Ovary (tissue), 9 donors: ENCODE data around the gene EXOC6B. TPM values are rescaled to one million over a fixed set of nuclear protein-coding genes. Genes with fewer than 3 reads are reported as not detected.

Experiments
- DNase-seq, 5 donors: peaks; one replicate each; pipeline ENCODE4 v3.0.0-alpha.2; 2019 to 2020
- H3K27ac ChIP-seq, 2 donors: fragments of 200-600 bp; one replicate each; pipeline versions ENCODE4 v1.5.1 to v1.8.0; 2019 to 2022
- H3K27me3 ChIP-seq: fragments of 200-600 bp; one replicate; pipeline ENCODE4 v1.8.0; 2022
- H3K36me3 ChIP-seq: fragments of 200-600 bp; sonication (generic); one replicate; pipeline ENCODE4 v1.5.1; 2019
- H3K4me1 ChIP-seq: one replicate; pipeline ENCODE4 v1.8.1; 2013; ENCODE audit warnings: mild to moderate bottlenecking, moderate library complexity; ENCODE audit not compliant: insufficient read depth
- H3K4me3 ChIP-seq: fragments of 200-600 bp; sonication (generic); one replicate; pipeline ENCODE4 v1.5.1; 2017
- H3K9me3 ChIP-seq, 2 donors: fragments of 200-600 bp in 1 of 2; sonication (generic) in 1 of 2; one replicate each; pipeline versions ENCODE4 v1.5.1 to v1.8.1; 2013 to 2019; ENCODE audit warnings: mild to moderate bottlenecking in 1 of 2, moderate library complexity in 1 of 2
- EP300 ChIP-seq: sonication (generic); formaldehyde crosslinking; IDR thresholded peaks from one replicate; pipeline ENCODE4 v1.6.1; 2017; ENCODE audit warnings: antibody characterized with exemption
- POLR2A ChIP-seq: fragments of 450-650 bp; IDR thresholded peaks from one replicate; pipeline ENCODE4 v1.6.1; 2017; ENCODE audit warnings: antibody characterized with exemption, mild to moderate bottlenecking, moderate library complexity
- WGBS, 3 donors: extraction: QIAGEN DNeasy Blood & Tissue Kit in 1 of 3; methylation state at CpG; one replicate each; pipeline versions ENCODE4 v1.1.5 to v1.1.7; 2013 to 2017; 5-methylcytosine and 5-hydroxymethylcytosine counted together
- intact Hi-C, 4 donors: fragments of 100-400 bp; cut with DNase I; formaldehyde crosslinking; loops; one replicate each; pipeline versions ENCODE4 v1.11.0 to v1.15.1; 2022 to 2023
- polyA plus RNA-seq, 2 donors: library from polyadenylated mRNA; stranded (reverse); fragments of 200-250 nt in 1 of 2; fragments of 350-450 nt in 1 of 2; fragmentation: Illumina TruSeq in 1 of 2; extraction: RNeasy Lipid Tissue Mini Kit (QIAGEN cat#74804) in 1 of 2; gene quantifications; one replicate each; pipeline ENCODE4 v1.2.3, GENCODE V29; 2013 to 2014
- total RNA-seq, 7 donors: library from RNA; depleted of rRNA in 2 of 7; stranded (reverse); fragments of >200 nt in 2 of 7; fragmentation: NEBNext Ultra II Directional in 3 of 7; extraction: Animal tissue kit (Norgen Biotek cat#: 25700) in 3 of 7; gene quantifications; one replicate each; pipeline versions ENCODE4 v1.1.0 to v1.2.4, GENCODE V29; 2016 to 2023
- TF ChIP-seq, protein P1 (sequence below), 3 donors: fragments of 450-650 bp in 2 of 3; fragments of 200-600 bp in 1 of 3; IDR thresholded peaks; one replicate each; pipeline versions ENCODE4 v1.5.1 to v1.8.0; 2016 to 2022; ENCODE audit warnings: antibody characterized with exemption in 3 of 3, mild to moderate bottlenecking in 1 of 3
- donor health status: DM: no; HTN: no; CAD: no; lungs with moderate emphysema.
- donor health status: DM: no; HTN: no; CAD: no.
- donor health status: Bipolar disorder and iron deficiency.
- donor health status: DM: yes; HTN: yes; CAD: no.
- donor health status: DM: no; HTN: no; CAD: no.
- donor health status: DM: yes; HTN: yes; CAD: no.

Gene EXOC6B
- total and polyA plus RNA-seq, 9 donors, result 11.9 to 84.9 (median 57.8) TPM

DNA sequence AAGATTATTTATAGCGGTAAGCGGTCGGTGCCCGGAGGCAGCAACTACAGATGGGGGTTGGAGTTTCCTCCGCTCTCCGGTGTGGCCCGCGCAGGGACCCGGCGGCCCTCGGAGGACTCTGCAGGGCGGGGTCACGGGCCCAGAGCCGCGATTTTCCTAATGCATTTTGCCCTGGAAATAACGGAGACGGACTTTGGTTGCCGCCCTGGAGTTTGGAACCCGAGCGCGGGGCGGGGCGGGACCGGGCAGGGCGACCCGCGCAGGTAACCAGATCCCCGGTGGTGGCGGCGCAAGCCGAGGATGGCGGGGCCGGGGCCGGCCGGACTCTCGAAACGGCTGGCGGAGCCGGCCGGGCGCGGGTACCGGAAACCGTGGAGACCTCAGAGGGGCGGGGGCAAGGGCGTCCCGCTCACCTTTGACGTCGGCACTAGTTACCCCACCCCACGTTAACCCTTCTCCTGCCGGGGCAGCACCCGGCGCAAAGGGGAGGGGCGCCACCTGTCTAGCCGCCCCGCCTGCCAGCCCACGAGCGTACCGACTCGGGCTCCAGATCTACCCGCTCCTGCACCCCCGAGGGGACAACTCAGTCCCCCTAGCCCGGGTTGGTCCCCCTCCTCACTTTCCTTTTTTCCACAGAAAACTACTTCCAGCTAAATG lies 681.1 kb downstream of the EXOC6B start:
- WGBS, 3 donors, result 1% methylated on average over 43 to 63 of the region's 63 CpGs
- H3K36me3 ChIP-seq, result no peaks in the 10 kb centered on the region
- peak overlapping the region; percentile 24 for H3K4me3 ChIP-seq
- no peaks in the 10 kb centered on the region for H3K9me3 ChIP-seq
- H3K4me1 ChIP-seq, result peaks cover 10% of the 10 kb centered on the region
- TF ChIP-seq EP300 (no peak), POLR2A (no peak)
- TF ChIP-seq, protein P1, sequence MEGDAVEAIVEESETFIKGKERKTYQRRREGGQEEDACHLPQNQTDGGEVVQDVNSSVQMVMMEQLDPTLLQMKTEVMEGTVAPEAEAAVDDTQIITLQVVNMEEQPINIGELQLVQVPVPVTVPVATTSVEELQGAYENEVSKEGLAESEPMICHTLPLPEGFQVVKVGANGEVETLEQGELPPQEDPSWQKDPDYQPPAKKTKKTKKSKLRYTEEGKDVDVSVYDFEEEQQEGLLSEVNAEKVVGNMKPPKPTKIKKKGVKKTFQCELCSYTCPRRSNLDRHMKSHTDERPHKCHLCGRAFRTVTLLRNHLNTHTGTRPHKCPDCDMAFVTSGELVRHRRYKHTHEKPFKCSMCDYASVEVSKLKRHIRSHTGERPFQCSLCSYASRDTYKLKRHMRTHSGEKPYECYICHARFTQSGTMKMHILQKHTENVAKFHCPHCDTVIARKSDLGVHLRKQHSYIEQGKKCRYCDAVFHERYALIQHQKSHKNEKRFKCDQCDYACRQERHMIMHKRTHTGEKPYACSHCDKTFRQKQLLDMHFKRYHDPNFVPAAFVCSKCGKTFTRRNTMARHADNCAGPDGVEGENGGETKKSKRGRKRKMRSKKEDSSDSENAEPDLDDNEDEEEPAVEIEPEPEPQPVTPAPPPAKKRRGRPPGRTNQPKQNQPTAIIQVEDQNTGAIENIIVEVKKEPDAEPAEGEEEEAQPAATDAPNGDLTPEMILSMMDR (IDR thresholded peaks at IDR 0.05), result no peak
- H3K27ac ChIP-seq, result no peak overlapping the region
- intact Hi-C loops, result loop anchor here in 3 of 4 donors (5.0 to 10.0 kb wide), 3 partner anchors 342 to 597 kb away; no protein-coding TSS in a partner anchor
- DNase-seq, result peak in 3 of 5 donors; percentile 39 to 62 (median 60)
- no peaks in the 10 kb centered on the region for H3K27me3 ChIP-seq

DNA sequence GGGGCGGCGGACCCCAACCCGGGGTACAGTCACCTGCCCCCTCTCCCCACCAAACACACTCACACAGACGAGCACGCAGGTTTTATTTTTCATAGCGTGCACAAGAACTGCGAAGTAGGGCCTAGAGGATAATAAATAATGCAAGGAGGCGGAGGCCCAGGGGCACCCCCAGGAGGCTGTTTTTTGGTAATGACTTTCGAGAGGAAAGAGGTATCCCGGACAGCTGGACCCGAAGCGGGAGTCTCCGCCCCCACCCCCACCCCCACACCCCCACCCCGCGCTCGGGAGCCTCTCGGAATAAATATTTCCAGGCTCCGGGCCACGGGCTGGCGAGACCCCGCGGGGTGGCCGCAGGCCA lies 681.6 kb downstream of the EXOC6B start:
- intact Hi-C loops, result loop anchor here in 1 of 4 donors (10.0 kb wide), 1 partner anchor 591 kb away; no protein-coding TSS in a partner anchor
- DNase-seq, result peak in 2 of 5 donors; percentile 7 to 47
- H3K4me3 ChIP-seq, result peak overlapping the region; percentile 24

DNA sequence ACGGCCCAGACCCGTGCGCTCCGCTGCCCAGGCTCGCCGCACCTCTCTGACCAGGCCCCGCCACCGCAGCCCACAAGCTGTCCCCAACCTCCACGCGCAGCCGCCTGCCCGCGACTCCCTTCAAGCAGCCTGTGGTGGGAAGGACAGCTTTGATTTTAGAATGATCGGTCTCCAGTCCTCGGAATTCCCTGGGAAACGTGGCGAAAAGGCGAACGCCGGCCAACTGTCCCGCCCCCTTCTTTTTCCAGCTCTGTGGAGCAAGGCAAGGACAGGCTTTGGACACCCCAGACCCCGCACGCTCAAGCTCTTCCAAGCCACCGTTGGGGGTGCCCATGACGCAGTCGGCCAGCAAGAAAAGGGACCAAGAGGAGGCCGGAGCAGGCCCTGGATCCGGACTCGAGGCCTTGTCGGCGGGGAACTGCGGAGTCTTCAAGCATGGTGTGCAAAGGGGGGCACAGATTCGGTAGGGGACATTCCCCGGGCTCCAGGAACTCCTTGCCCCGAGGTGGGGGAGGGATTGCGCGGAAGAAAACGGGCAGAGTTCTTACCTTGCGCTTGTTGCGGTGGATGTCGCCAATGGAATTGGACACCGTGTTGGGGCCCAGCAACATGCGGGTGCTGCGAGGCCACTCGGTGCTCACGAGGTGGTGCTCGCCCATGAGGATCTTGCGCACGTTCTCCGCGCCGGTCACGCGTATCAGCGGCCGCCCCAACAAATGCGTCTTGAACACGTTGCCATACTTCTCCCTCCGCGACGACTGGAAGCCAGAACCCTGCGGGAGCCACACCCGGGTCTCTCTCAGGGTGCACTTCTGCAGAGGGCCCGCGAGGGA lies 682.2 kb downstream of the EXOC6B start:
- 37 to 42% (median 41%) methylated on average over 57 to 65 of the region's 65 CpGs for WGBS, 3 donors
- Histone ChIP-seq H3K36me3 (no peaks in the 10 kb centered on the region), H3K27me3 (no peaks in the 10 kb centered on the region), H3K27ac (no peak overlapping the region), H3K9me3 (no peaks in the 10 kb centered on the region), H3K4me3 (peak overlapping the region; percentile 26), H3K4me1 (peaks cover 9% of the 10 kb centered on the region)
- no peak for TF ChIP-seq EP300
- TF ChIP-seq POLR2A, result no peak
- TF ChIP-seq, protein P1 (IDR thresholded peaks at IDR 0.05), result no peak
- peak in 2 of 5 donors; percentile 21 to 46 for DNase-seq
- intact Hi-C loops, result loop anchor here in 1 of 4 donors (10.0 kb wide), 1 partner anchor 591 kb away; no protein-coding TSS in a partner anchor

More for the DNA sequence above, 681.6 kb downstream of the EXOC6B start:
- no peaks in the 10 kb centered on the region for H3K36me3 ChIP-seq
- WGBS, 3 donors, result 10 to 21% (median 11%) methylated on average over 23 of the region's 23 CpGs
- TF ChIP-seq POLR2A (no peak), EP300 (no peak)
- TF ChIP-seq, protein P1 (IDR thresholded peaks at IDR 0.05), result no peak
- peaks cover 9% of the 10 kb centered on the region for H3K4me1 ChIP-seq
- H3K27me3 ChIP-seq, result no peaks in the 10 kb centered on the region
- no peaks in the 10 kb centered on the region for H3K9me3 ChIP-seq
- no peak overlapping the region for H3K27ac ChIP-seq

DNA sequence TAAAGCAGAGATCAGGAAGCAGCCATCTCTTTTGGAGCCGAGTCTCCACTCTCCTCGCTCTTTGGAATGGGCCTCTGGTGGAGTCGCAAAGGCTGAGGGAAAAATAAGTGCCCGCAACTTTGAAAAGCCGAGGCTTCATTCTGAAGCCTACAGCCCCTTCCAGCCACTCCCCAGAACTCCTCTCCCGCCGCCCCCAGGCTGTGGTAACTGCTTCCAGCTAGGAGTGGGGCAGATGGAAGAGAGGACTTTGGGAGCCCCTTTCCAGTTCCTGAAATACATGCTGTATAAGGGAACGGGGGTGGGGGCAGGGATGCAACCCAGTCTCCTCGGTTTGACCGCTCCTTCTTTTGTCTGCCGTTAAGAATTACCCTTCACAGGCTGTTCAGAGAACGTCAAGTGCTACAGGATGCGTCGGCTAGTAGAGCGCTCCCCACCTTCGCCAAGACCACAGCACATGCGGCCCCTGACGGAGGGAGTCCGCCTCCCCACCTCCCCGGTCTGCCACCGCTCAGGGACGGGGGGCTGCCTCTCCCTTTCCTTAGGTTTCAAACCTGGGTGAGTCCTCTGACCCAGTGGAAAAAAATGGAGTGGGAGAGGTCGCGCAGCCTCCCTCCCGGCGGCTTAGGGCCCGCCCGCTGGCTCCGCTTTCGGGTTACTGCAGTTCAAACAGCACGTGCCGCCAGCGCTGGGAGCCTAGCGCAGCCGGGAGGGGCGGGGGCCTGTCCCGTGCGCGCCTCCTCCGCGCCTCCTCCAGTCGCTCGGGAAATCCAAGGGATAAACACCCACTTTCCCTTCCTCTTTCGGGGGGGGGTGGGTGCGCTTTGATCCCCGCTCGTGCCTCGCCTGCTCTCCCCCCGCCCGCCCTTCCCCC lies 683.0 kb downstream of the EXOC6B start:
- Histone ChIP-seq H3K9me3 (no peaks in the 10 kb centered on the region), H3K36me3 (no peaks in the 10 kb centered on the region), H3K27ac (no peak overlapping the region), H3K4me3 (peak overlapping the region; percentile 26), H3K27me3 (no peaks in the 10 kb centered on the region), H3K4me1 (peaks cover 9% of the 10 kb centered on the region)
- intact Hi-C loops, result loop anchor here in 1 of 4 donors (10.0 kb wide), 1 partner anchor 592 kb away; no protein-coding TSS in a partner anchor
- DNase-seq, result peak; percentile 67 to 84 (median 75)
- WGBS, 3 donors, result 15 to 24% (median 15%) methylated on average over 34 to 50 of the region's 50 CpGs
- TF ChIP-seq, protein P1 (IDR thresholded peaks at IDR 0.05), result no peak
- no peak for TF ChIP-seq POLR2A
- TF ChIP-seq EP300, result no peak
